OCI-LY3 (cell line): ENCODE data around the gene BANF2.

Source experiments
- H2AFZ ChIP-seq: fragments of 200-600, 300-600 bp; shearing (Covaris generic); 2 replicates; pipeline ENCODE4 v1.6.0; 2014; ENCODE audit warnings: antibody characterized with exemption, low read depth, low read length
- H3K27ac ChIP-seq: fragments of 200-600, 300-600 bp; sonication (generic); 2 replicates; pipeline ENCODE4 v1.5.1; 2014; ENCODE audit warnings: mild to moderate bottlenecking, low read length, moderate library complexity, mixed read lengths
- H3K27me3 ChIP-seq: fragments of 200-600, 300-600 bp; sonication (generic); 2 replicates; pipeline ENCODE4 v1.6.1; 2014; ENCODE audit warnings: low read depth, low read length, mixed read lengths
- H3K36me3 ChIP-seq: fragments of 200-600, 300-600 bp; sonication (generic); replicated peaks from 2 replicates; pipeline ENCODE3; 2014; ENCODE audit warnings: low read depth, low read length, mixed read lengths
- H3K4me1 ChIP-seq: fragments of 300-600, 200-600 bp; sonication (generic); 2 replicates; pipeline ENCODE4 v1.6.1; 2014; ENCODE audit warnings: low read length, mixed read lengths
- H3K4me2 ChIP-seq: fragments of 200-600, 300-600 bp; sonication (generic); 2 replicates; pipeline ENCODE4 v1.6.1; 2014; ENCODE audit warnings: low read length, mixed read lengths
- H3K4me3 ChIP-seq: fragments of 300-600, 200-600 bp; sonication (generic); 2 replicates; pipeline ENCODE4 v1.5.1; 2014; ENCODE audit warnings: antibody characterized with exemption, mild to moderate bottlenecking, low read length, moderate library complexity
- H3K79me2 ChIP-seq: fragments of 300-600, 200-600 bp; shearing (Covaris generic); 2 replicates; pipeline ENCODE4 v1.6.1; 2014; ENCODE audit warnings: mild to moderate bottlenecking, low read length, mixed read lengths
- H3K9ac ChIP-seq: fragments of 300-600, 200-600 bp; shearing (Covaris generic); 2 replicates; pipeline ENCODE4 v1.6.0; 2014; ENCODE audit warnings: mild to moderate bottlenecking, low read length, moderate library complexity
- H3K9me3 ChIP-seq: fragments of 200-600, 300-600 bp; shearing (Covaris generic); 2 replicates; pipeline ENCODE4 v1.6.1; 2014; ENCODE audit warnings: low read length, mixed read lengths; ENCODE audit not compliant: insufficient read depth
- H4K20me1 ChIP-seq: fragments of 200-600, 300-600 bp; sonication (generic); 2 replicates; pipeline ENCODE4 v1.6.1; 2016; ENCODE audit warnings: low read length, mixed read lengths; ENCODE audit not compliant: insufficient read depth
- EZH2phosphoT487 ChIP-seq: fragments of 200-600 bp; shearing (Covaris generic); IDR thresholded peaks from 2 replicates; pipeline ENCODE4 v1.6.1; 2018; ENCODE audit warnings: antibody characterized with exemption, mixed run types, low read depth
- TF ChIP-seq, protein P1 (sequence below): fragments of 200-600, 300-600 bp; sonication (generic); IDR thresholded peaks from 2 replicates; pipeline ENCODE4 v1.5.1; 2014; ENCODE audit warnings: antibody characterized with exemption, low read length, low read depth

The BANF2 gene

DNA sequence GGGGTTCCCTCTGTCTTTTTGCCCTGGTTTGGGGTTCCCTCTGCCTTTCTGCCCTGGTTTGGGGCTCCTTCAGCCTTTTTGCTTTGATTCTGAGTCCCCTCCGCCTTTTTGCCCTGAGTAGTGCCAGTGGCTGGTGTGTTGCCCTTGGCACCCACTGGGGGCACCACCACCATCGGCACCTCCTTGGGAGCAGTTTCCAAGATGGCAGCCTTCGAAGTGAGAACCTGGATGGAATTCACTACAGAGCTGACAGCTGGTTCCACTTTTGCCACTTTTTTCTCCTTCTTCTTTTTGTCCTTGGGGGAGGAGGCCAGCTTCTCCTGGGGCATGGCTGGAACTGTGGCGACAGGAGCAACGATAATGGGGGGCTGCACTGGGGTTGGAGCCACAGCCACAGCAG, 40.0 kb upstream of the BANF2 start:
- peaks cover 25% of the 10 kb centered on the region for H4K20me1 ChIP-seq

DNA sequence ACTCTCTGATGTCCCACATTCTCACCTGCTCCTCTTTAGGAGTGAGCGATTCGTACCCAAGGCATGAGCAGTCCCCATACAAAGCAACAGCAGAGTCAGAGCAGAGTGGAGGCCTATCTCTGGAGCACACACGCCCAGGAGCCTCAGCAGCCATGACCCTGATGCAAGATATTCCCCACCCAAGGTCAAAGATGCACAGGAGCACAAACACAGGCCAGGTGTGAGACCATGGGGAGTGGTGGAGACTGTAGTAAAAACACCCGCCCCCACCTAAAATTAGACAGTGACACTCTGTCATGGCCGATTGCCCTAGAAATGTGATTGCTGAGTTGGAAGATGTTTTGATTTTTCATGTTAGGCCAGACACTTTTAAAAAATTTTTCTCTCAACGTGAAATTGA, 39.1 kb upstream of the BANF2 start:
- H3K27ac ChIP-seq, result no peak overlapping the region

More for the DNA sequence above, 40.0 kb upstream of the BANF2 start:
- Histone ChIP-seq H3K4me3 (no peak overlapping the region), H3K79me2 (no peaks in the 10 kb centered on the region), H3K36me3 (peaks cover 9% of the 10 kb centered on the region), H3K27ac (no peak overlapping the region), H3K4me2 (no peak overlapping the region), H3K27me3 (no peaks in the 10 kb centered on the region), H3K9ac (no peak overlapping the region), H3K9me3 (no peaks in the 10 kb centered on the region), H2AFZ (no peak overlapping the region), H3K4me1 (no peaks in the 10 kb centered on the region)
- no peak for TF ChIP-seq EZH2phosphoT487
- TF ChIP-seq, protein P1, sequence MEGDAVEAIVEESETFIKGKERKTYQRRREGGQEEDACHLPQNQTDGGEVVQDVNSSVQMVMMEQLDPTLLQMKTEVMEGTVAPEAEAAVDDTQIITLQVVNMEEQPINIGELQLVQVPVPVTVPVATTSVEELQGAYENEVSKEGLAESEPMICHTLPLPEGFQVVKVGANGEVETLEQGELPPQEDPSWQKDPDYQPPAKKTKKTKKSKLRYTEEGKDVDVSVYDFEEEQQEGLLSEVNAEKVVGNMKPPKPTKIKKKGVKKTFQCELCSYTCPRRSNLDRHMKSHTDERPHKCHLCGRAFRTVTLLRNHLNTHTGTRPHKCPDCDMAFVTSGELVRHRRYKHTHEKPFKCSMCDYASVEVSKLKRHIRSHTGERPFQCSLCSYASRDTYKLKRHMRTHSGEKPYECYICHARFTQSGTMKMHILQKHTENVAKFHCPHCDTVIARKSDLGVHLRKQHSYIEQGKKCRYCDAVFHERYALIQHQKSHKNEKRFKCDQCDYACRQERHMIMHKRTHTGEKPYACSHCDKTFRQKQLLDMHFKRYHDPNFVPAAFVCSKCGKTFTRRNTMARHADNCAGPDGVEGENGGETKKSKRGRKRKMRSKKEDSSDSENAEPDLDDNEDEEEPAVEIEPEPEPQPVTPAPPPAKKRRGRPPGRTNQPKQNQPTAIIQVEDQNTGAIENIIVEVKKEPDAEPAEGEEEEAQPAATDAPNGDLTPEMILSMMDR, result 0 out of 2 replicates have a peak, but pooled peaks have one; percentile 8

DNA sequence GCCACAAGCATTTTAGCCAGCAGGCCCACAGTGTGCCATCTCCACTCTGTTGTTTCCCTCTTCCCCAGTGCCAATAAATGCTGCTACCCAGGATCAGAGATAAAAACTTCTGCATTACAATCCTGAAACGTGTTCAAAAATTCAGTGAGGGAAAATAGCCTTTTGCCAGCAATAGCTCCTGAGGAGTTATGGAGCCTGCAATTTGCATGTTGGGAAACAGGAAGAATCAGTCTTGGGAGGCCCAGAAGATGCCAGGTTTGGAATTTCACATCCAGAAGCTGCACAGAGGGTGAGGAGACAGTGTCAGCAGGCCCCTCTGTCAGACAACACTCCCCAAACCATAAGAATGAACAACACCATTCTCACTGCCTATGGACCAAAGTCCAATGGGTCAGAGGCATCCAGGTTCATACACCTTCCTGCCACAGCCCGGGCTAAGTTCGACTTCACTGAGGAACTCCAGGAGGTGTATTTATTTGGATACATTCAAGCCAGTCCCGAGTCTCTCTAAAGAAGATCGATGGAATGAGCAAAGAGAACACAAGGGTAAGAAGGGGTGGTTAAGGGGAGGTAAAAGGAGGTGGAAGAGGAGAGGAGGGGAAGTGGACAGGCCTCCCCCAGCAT, 38.5 kb upstream of the BANF2 start:
- no peak overlapping the region for H3K4me2 ChIP-seq
- H3K79me2 ChIP-seq, result no peaks in the 10 kb centered on the region
- H3K4me1 ChIP-seq, result no peaks in the 10 kb centered on the region
- H2AFZ ChIP-seq, result no peak overlapping the region
- H3K27me3 ChIP-seq, result no peaks in the 10 kb centered on the region
- no peaks in the 10 kb centered on the region for H3K9me3 ChIP-seq
- H3K9ac ChIP-seq, result no peak overlapping the region
- H4K20me1 ChIP-seq, result peaks cover 25% of the 10 kb centered on the region
- no peak overlapping the region for H3K27ac ChIP-seq
- H3K4me3 ChIP-seq, result no peak overlapping the region
- TF ChIP-seq EZH2phosphoT487, result no peak
- TF ChIP-seq, protein P1, result no peak
- peaks cover 9% of the 10 kb centered on the region for H3K36me3 ChIP-seq

More for the DNA sequence above, 39.1 kb upstream of the BANF2 start:
- H3K79me2 ChIP-seq, result no peaks in the 10 kb centered on the region
- H4K20me1 ChIP-seq, result peaks cover 25% of the 10 kb centered on the region
- H3K27me3 ChIP-seq, result no peaks in the 10 kb centered on the region
- no peaks in the 10 kb centered on the region for H3K9me3 ChIP-seq
- no peak for TF ChIP-seq EZH2phosphoT487
- H3K9ac ChIP-seq, result no peak overlapping the region
- H3K36me3 ChIP-seq, result peaks cover 9% of the 10 kb centered on the region
- H2AFZ ChIP-seq, result no peak overlapping the region
- H3K4me2 ChIP-seq, result no peak overlapping the region
- no peaks in the 10 kb centered on the region for H3K4me1 ChIP-seq
- no peak overlapping the region for H3K4me3 ChIP-seq

DNA sequence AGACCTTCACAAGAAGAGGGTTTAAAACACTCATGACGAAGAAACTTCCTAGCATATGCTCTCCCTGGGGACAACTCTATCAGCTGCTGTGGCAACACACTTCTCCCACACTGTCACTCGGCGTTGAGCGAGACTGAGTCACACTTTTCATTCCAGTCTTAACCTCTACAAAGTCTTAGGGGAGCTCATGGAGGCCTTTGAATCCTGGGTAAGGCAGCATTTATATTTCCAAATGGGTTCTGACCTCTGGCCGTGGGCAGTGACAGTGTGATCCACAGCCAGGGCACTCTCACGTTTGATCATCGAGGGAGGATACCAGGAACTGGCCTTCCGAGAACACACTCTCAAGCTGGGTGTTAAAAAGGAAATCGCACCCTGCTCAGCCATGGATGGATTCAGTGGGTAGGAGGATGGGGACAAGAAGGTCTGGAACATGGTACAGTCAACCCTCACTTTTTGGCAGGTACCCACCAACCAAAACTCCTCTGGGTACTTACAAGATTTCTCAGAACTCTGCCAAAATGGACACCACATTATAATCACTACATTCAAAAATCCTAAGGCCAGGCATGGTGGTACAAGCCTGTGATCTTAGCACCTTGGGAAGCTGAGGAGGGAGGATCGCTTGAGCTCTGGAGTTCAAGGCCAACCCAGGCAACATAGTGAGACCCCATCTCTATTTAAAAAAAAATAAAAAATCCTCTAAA, 37.3 kb upstream of the BANF2 start:
- no peak overlapping the region for H3K9ac ChIP-seq
- H3K4me1 ChIP-seq, result no peaks in the 10 kb centered on the region
- H3K4me2 ChIP-seq, result no peak overlapping the region
- peaks cover 9% of the 10 kb centered on the region for H3K36me3 ChIP-seq
- no peak overlapping the region for H2AFZ ChIP-seq
- H3K27ac ChIP-seq, result no peak overlapping the region
- no peaks in the 10 kb centered on the region for H3K79me2 ChIP-seq
- no peaks in the 10 kb centered on the region for H3K27me3 ChIP-seq
- peaks cover 22% of the 10 kb centered on the region for H4K20me1 ChIP-seq
- no peak overlapping the region for H3K4me3 ChIP-seq
- no peak for TF ChIP-seq EZH2phosphoT487
- TF ChIP-seq, protein P1, result no peak
- H3K9me3 ChIP-seq, result no peaks in the 10 kb centered on the region
